GM12878 (cell line): ENCODE results near the gene MPST. TPM values are rescaled to one million over a fixed set of nuclear protein-coding genes. Genes with fewer than 3 reads are reported as not detected.
"Not testable (repeated sequence)": the region's sequence is repeated elsewhere in the genome, so short reads cannot be mapped to it uniquely, and the experiment has no call there.

Source experiments
- ATAC-seq: fragments of 200-7000 bp; cut with Tn5 transposase; 3 replicates; pipeline ENCODE4 v1.9.1; 2020; ENCODE audit warnings: mild to moderate bottlenecking, moderate library complexity
- BruUV-seq: library from RNA; stranded (reverse); fragments of 400-500 nt; replicated peaks from 2 replicates; lab custom pipeline; 2021; lab: Mats Ljungman, UMichigan
- CTCF ChIA-PET: fragments of 300-600 bp; sonication (Branson Sonifier 250); formaldehyde crosslinking; extraction: SDS; loops from one replicate; lab custom pipeline; 2021; ENCODE audit warnings: inconsistent platforms; lab: Yijun Ruan, JAX
- POLR2A ChIA-PET: fragments of 350-600 bp; formaldehyde crosslinking; extraction: SDS; loops from one replicate; lab custom pipeline; 2021; ENCODE audit warnings: inconsistent platforms; lab: Charles Lee
- RAD21 ChIA-PET: fragments of 300-600 bp; sonication (Branson Sonifier 250); formaldehyde crosslinking; loops from one replicate; lab custom pipeline; 2023; ENCODE audit warnings: antibody characterized with exemption; ENCODE audit not compliant: unreplicated experiment; lab: Charles Lee
- SMC1A ChIA-PET: fragments of 300-600 bp; sonication (Branson Sonifier 250); formaldehyde crosslinking; loops from one replicate; lab custom pipeline; 2023; ENCODE audit not compliant: unreplicated experiment, uncharacterized antibody; lab: Charles Lee
- DNase-seq: peaks from one replicate; pipeline ENCODE4 v3.0.0-alpha.2; 2011; ENCODE audit warnings: low read depth, low spot score
- FAIRE-seq: peaks from 3 replicates; lab custom pipeline; 2011; peaks lifted over from hg19 to GRCh38; lab: Jason Lieb, UNC
- H2AFZ ChIP-seq: 2 replicates; pipeline ENCODE4 v1.6.0; 2011; ENCODE audit warnings: low read depth, low read length, control low read depth; ENCODE audit not compliant: control insufficient read depth
- H3K27ac ChIP-seq: 2 replicates; pipeline ENCODE4 v1.5.1; 2011; ENCODE audit warnings: control low read depth; ENCODE audit not compliant: control insufficient read depth, insufficient read depth
- H3K27me3 ChIP-seq, 2 experiments: replicated peaks in 1 of 2; 2 replicates each; pipeline versions ENCODE4 v1.6.0 to v1.6.1; 2011; ENCODE audit warnings: low read length in 1 of 2; ENCODE audit not compliant: control insufficient read depth in 2 of 2, insufficient read depth in 2 of 2
- H3K36me3 ChIP-seq, 2 experiments: 2 replicates each; pipeline ENCODE4 v1.5.1; 2011; ENCODE audit warnings: low read length in 1 of 2; ENCODE audit not compliant: control insufficient read depth in 2 of 2, insufficient read depth in 2 of 2
- H3K4me1 ChIP-seq: 2 replicates; pipeline ENCODE4 v1.6.1; 2011; ENCODE audit warnings: mild to moderate bottlenecking, low read length, moderate library complexity, mixed read lengths; ENCODE audit not compliant: control insufficient read depth, insufficient read depth
- H3K4me2 ChIP-seq: 2 replicates; pipeline ENCODE4 v1.6.0; 2011; ENCODE audit warnings: control low read depth; ENCODE audit not compliant: control insufficient read depth, insufficient read depth
- H3K4me3 ChIP-seq: fragments of 200-600 bp; sonication (generic); 2 replicates; pipeline ENCODE4 v1.5.1; 2016
- H3K79me2 ChIP-seq: 2 replicates; pipeline ENCODE4 v1.6.0; 2011; ENCODE audit warnings: low read length; ENCODE audit not compliant: control insufficient read depth, insufficient read depth
- H3K9ac ChIP-seq: 2 replicates; pipeline ENCODE4 v1.8.0; 2011; ENCODE audit warnings: low read length, control low read depth, mixed read lengths; ENCODE audit not compliant: control insufficient read depth, insufficient read depth
- H3K9me3 ChIP-seq: replicated peaks from 3 replicates; pipeline ENCODE4 v1.5.1; 2011; ENCODE audit warnings: mild to moderate bottlenecking, low read length; ENCODE audit not compliant: control insufficient read depth, insufficient read depth
- H4K20me1 ChIP-seq: 2 replicates; pipeline ENCODE4 v1.6.0; 2011; ENCODE audit not compliant: control insufficient read depth, insufficient read depth
- E4F1 ChIP-seq: fragments of 450-650 bp; IDR thresholded peaks from 2 replicates; pipeline ENCODE4 v1.6.1; 2018; ENCODE audit warnings: borderline replicate concordance, mild to moderate bottlenecking; ENCODE audit not compliant: partially characterized antibody
- NFYB ChIP-seq: IDR thresholded peaks from 2 replicates; pipeline ENCODE4 v1.6.1; 2011; ENCODE audit warnings: low read depth, mild to moderate bottlenecking, low read length, improper control_type of control experiment, moderate library complexity; ENCODE audit not compliant: insufficient read depth
- PAX8 ChIP-seq: fragments of 450-650 bp; IDR thresholded peaks from 2 replicates; pipeline ENCODE4 v1.6.1; 2017; ENCODE audit warnings: mild to moderate bottlenecking, moderate library complexity
- WGBS: methylation state at CpG from one replicate; pipeline ENCODE4 v1.1.6; 2016; ENCODE audit warnings: low lambda C conversion rate; ENCODE audit not compliant: insufficient replicate concordance, insufficient coverage; ENCODE audit errors: missing lambda C conversion rate; 5-methylcytosine and 5-hydroxymethylcytosine counted together
- in situ Hi-C: fragments of 300-500 bp; cut with MboI; formaldehyde crosslinking; loops from 9 replicates; pipeline ENCODE4 v1.14.3; 2018; ENCODE audit warnings: mixed read lengths
- intact Hi-C: fragments of 100-400 bp; cut with micrococcal nuclease; formaldehyde crosslinking; loops from one replicate; pipeline ENCODE4 v1.14.2; 2022; ENCODE audit not compliant: unreplicated experiment
- polyA plus RNA-seq, 11 experiments: library from polyadenylated mRNA; depleted of rRNA in 4 of 11; unstranded in 6 of 11; stranded (reverse) in 5 of 11; fragments of >200 nt; fragmentation: Nextera tagmentation in 4 of 11; fragmentation: Illumina TruSeq in 1 of 11; extraction: Ambion mirVana in 4 of 11; extraction: Trizol in 1 of 11; gene quantifications; 1 replicate in 1 of 11; 2 replicates in 10 of 11; pipeline versions ENCODE4 v1.2.1 to v1.2.3, GENCODE V29; 2011 to 2016; ENCODE audit warnings: inconsistent platforms in 2 of 11, missing spikeins in 2 of 11, low read depth in 1 of 11
- total RNA-seq, 4 experiments: library from RNA; depleted of rRNA in 3 of 4; stranded (reverse); fragments of >200 nt in 3 of 4; fragmentation: Illumina TruSeq in 1 of 4; extraction: Trizol in 1 of 4; gene quantifications; 2 replicates each; pipeline versions ENCODE4 v1.2.1 to v1.2.3, GENCODE V29; 2013 to 2021

Gene MPST
- total and polyA plus RNA-seq, 10 of the 15 experiments (the other 5 are each of a cell fraction or from before 2014, with no cell fraction given): 0.95 to 88.7 (median 38.5) TPM

- CTCF ChIA-PET: interaction anchor here (0.7 to 1.1 kb wide), 2 partner anchors 12 to 1530 kb away, joined by 3 to 4 read pairs; no protein-coding TSS in a partner anchor
- FAIRE-seq, POLR2A ChIA-PET, H3K27me3 ChIP-seq, H3K36me3 ChIP-seq, ATAC-seq, RAD21 ChIA-PET, H3K4me3 ChIP-seq, SMC1A ChIA-PET, intact Hi-C loops, H3K9me3 ChIP-seq, in situ Hi-C loops, H3K27ac ChIP-seq, DNase-seq, H2AFZ ChIP-seq, BruUV-seq, H3K4me2 ChIP-seq, H3K4me1 ChIP-seq, H3K79me2 ChIP-seq, H4K20me1 ChIP-seq, H3K9ac ChIP-seq: not testable (repeated sequence)
- WGBS: 93% methylated on average over 4 of the region's 4 CpGs
Observed at GRCh38 chr22:36989012-36989411, 30.5 kb upstream of the MPST start.

DNA sequence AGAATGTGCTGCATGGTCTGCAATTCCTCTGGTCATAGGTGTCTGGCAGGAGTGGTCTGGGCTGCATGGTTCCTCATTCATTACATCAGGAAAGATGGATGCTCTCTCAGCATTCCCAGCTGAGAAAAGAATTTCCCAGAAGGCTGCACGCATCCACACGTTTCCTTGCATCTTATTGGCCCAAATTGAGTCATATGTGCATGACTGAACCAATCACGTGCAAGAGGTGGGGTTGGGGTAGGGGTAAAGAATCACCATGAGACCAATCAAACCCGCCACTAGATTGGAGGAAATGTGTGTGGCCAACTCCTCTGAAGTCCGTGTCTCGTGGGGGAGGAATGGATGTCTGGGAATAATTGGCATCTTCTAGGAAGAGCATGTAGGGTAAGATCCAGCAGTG is 29.1 kb upstream of the MPST start:
- WGBS: 5% methylated on average over 6 of the region's 6 CpGs
- no peak overlapping the region for H3K9ac ChIP-seq
- H3K36me3 ChIP-seq: no peaks in the 10 kb centered on the region
- TF ChIP-seq NFYB (peak; percentile 60), PAX8 (no peak), E4F1 (no peak)
- no peaks in the 10 kb centered on the region for H3K79me2 ChIP-seq
- H3K9me3 ChIP-seq: peaks cover 7% of the 10 kb centered on the region
- no peak overlapping the region for H3K4me3 ChIP-seq
- no peak overlapping the region for H3K27ac ChIP-seq
- no peaks in the 10 kb centered on the region for H3K4me1 ChIP-seq
- ChIA-PET SMC1A (no interaction called here), CTCF (interaction anchor here (1.5 kb wide), 1 partner anchor 51 kb away, joined by 3 read pairs; no protein-coding TSS in a partner anchor), POLR2A (no interaction called here), RAD21 (no interaction called here)
- no peaks in the 10 kb centered on the region; a peak in 2 of 4 replicates for H3K27me3 ChIP-seq
- in situ Hi-C loops: no loop called here
- no peak for FAIRE-seq
- ATAC-seq: no peak
- BruUV-seq: no TSS peak
- no peak overlapping the region for H3K4me2 ChIP-seq
- intact Hi-C loops: no loop called here
- no peak for DNase-seq
- H4K20me1 ChIP-seq: no peaks in the 10 kb centered on the region
- H2AFZ ChIP-seq: no peak overlapping the region
